ENCODE results near the gene TOR4A.

- TF ChIP-seq CTCF (IDR thresholded peaks at IDR 0.05): no peak
- no peak for TF ChIP-seq POLR2AphosphoS5 (IDR thresholded peaks at IDR 0.05)
These were observed 18.5 kb downstream of the TOR4A start for GRCh38 chr9:137295849-137296669.

Data from gastroesophageal sphincter (tissue), 3 donors.